Measurements from ENCODE around the gene CNOT6.

CNOT6 gene

GRCh38 chr5:180583738-180584137, 89.6 kb downstream of the CNOT6 start:
- no peak for DNase-seq

DNA sequence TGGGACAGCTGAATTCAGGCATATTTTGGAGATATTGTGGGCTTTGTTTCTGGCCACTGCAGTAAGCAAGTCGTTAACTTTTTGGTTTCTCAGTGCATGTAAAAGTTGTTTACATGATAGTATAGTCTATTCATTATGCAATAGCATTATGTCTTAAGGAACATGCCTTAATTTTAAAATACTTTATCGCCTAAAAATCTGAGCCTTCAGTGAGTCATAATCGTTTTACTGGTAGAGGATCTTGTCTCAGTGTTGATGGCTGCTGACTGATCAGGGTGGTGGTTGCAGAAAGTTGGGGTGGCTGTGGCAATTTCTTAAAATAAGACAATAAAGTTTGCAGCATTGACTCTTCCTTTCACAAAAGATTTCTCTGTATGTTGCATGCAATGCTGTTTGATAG, 92.0 kb downstream of the CNOT6 start:
- DNase-seq, result no peak

DNA sequence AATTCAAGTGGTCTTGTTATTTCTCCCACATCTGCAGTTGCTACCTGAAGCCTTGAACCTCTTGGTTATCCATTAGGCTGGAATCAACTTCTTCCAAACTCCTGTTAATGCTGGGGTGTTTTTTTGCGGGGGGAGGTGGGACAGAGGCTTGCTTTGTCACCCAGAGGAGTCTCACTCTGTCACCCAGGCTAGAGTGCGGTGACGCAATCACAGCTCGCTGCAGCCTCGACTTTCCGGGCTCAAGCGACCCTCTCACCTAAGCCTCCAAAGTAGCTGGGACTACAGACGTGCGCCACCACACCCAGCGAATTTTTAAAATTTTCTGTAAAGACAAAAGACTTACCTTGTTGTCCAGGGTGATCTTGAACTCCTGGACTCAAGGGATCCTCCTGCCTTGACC, 92.7 kb downstream of the CNOT6 start:
- no peak for DNase-seq

GRCh38 chr5:180589771-180590542, 95.8 kb downstream of the CNOT6 start:
- DNase-seq, result no peak

DNA sequence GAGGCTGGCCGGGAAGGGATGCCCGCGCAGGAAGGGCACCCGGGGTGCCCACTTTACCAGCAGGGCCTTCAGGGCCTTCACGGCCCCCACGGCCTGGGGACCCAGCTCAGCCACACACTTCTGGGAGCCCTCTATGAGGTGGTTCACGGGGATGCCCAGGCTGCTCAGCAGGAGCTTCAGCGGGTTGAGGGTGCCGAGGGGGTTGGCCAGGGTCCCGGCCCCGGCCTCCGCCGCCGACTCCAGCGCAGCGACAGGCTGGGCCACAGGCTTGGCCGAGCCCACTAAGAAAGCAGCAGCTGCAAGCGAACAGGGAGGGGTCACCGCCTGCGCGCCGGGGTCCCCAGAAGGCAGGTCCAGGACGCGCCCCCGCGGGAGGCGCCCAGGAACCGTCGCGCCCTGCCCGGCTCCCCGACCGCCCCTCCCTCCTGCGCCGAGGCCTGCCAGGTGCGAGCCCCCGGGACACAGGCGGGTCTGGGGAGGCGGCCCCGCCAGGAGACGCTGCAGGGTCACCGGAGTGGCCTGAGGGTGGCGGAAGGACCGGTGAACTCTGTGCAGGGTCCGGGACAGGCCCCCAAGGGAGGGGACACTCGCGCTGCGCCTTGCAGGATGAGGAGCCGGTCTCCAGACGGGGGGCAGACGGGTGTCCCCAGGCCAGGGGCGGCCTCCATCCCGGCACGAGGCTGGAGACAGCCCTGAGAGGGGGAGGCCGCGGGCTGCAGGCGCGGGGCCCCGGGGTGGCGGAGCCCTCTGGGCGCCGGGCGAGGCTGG, 96.5 kb downstream of the CNOT6 start:
- no peak for DNase-seq

DNA sequence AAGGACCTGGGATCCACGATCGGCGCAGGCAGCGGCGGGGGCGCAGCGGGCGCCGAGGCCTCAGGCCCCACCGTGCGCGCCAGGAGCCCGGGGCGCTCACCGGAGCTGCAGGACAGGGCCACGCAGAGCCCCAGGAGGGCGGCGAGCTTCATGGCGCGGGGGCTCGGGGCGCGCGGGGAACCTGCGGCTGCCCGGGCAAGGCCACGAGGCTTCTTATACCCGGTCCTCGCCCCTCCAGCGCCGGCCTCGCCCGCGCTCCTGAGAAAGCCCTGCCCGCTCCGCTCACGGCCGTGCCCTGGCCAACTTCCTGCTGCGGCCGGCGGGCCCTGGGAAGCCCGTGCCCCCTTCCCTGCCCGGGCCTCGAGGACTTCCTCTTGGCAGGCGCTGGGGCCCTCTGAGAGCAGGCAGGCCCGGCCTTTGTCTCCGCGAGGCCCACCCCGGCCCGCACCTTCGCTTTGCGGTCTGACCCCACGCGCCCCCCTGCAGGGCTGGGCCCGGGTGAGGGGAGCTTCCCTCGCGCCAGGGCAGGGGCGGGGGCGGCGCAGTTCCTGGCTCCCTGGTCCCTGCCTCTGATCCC, 97.2 kb downstream of the CNOT6 start, which contains the start of gene SCGB3A1:
SCGB3A1 (minus strand) TSS at position 189 of the 577 bp plus-strand sequence; CDS start at position 152, 37 bp downstream.
- DNase-seq, result no peak

DNA sequence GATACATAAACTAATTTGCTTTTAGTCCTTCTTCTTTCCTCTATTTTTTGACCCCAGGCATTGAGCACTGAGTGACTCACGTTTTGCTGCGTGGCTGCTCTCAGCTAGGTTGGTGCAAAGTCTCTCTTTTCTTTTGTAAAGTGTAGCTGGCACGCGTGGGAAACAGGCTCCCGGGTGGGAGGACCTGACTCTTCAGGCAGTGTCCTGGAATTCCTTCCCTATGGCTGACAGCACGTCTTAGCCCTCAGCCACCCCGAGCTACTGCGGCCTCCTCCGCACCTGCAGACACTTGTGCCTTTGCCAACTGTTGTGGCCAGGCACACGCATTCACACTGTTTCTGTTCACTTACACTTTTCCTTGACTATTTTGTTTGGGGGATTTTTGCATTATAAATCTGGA, 98.0 kb downstream of the CNOT6 start:
- DNase-seq, result no peak

DNA sequence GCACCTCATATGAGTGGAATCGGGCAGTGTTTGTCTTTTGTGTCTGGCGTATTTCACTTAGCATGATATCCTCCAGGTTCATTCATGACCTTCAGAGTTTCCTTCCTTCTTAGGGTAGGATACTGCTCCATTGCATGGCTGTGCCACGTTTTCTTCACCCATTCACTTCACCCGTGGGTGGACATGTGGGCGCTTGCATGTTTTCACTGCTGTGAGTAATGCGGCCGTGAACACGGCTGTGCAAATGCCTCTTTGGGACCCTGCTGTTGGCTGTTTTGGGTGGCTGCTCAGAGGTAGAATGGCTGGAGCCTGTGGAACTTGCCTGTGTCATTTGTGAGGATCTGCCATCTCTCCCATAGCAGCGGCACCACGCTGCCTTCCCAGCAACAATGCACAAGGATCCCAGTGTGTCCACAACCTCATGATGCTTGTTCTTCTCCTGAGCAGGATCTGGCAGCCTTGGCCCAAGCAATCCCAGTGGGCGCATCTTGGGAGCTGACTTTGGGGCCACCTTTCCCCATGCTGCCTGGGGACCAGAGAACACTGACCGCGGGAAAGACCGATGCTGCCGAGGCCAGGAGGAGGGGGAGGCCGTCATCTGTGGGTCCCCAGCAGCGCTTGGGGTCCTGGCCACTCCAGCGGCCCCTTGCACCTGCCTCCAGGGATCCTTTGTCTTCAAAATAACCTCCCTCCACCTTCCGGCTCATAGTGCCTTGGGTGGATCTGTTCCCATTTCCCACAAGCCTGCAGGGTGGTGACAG, 99.4 kb downstream of the CNOT6 start:
- DNase-seq, result no peak

GRCh38 chr5:180594311-180595045, 100.3 kb downstream of the CNOT6 start:
- DNase-seq, result no peak

DNA sequence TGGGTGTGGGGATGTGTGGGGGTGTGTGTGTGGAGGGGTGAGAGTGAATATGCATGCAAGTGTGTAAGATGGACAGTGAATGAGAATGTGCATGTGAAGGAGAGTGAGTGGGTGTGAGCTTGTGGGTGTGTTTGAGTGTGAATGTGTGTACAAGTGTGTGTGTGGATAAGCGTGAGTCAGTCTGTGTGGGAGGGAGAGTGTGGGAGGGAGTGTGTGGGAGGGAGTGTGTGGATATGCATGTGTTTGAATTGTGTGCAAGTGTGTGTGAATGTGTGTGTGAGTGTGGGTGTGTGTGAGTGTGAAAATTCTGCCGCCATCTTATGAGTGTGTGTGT, 100.8 kb downstream of the CNOT6 start:
- DNase-seq, result no peak

GRCh38 chr5:180595381-180596114, 101.4 kb downstream of the CNOT6 start:
- DNase-seq, result no peak

DNA sequence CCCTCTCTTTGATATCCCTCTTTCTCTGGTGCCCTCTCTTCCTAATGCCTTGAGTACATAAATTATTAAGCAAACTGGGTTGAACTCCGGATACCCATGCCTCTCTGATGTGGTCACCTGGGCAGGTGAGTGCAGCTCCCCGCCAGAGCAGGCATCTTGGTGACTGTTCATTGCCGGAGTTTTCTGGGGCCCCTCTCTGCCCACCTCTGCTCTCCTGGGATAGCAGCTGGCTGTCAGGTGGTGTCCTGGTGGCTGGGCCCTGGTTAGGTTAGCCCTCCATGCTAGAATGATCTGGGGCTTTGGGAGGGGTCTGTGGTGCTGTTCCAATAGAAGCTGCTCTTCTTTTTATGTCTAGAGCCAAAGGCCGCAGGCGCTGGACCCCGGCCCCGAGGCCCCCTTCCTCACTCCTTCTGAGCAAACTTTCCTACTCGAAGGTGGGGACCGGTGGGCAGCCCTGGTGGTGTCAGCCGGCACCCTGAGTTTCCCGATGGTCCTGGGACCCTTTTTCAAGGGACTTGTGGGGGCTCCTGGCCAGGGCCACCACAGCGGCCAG, 102.0 kb downstream of the CNOT6 start:
- DNase-seq, result no peak

DNA sequence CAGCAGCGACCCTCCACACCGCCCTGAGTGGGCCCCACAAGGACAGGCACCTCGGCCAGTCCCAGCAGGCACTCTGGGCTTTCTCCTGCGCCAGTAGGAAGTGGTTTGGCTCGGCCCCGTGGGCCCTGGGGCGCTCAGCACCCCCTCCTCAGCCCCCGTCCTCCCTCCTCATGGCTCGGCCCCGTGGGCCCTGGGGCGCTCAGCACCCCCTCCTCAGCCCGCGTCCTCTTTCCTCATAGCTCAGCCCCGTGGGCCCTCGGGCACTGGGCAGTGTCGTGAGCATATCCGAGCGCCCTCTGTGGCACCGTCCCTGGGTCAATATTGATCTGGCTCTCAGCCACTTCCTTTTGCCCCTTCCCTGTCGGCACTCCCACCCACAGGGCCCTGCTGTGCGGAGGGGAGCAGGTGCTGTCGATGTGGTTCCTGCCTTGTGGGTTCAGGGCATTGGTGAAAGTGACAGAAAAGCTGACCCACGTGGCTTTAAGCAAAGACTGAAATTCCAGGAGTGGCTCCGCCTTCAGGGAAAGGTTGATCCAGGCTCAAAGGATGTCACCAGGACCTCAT, 102.6 kb downstream of the CNOT6 start:
- DNase-seq, result no peak

GRCh38 chr5:180598316-180598701, 104.1 kb downstream of the CNOT6 start:
- DNase-seq, result no peak

DNA sequence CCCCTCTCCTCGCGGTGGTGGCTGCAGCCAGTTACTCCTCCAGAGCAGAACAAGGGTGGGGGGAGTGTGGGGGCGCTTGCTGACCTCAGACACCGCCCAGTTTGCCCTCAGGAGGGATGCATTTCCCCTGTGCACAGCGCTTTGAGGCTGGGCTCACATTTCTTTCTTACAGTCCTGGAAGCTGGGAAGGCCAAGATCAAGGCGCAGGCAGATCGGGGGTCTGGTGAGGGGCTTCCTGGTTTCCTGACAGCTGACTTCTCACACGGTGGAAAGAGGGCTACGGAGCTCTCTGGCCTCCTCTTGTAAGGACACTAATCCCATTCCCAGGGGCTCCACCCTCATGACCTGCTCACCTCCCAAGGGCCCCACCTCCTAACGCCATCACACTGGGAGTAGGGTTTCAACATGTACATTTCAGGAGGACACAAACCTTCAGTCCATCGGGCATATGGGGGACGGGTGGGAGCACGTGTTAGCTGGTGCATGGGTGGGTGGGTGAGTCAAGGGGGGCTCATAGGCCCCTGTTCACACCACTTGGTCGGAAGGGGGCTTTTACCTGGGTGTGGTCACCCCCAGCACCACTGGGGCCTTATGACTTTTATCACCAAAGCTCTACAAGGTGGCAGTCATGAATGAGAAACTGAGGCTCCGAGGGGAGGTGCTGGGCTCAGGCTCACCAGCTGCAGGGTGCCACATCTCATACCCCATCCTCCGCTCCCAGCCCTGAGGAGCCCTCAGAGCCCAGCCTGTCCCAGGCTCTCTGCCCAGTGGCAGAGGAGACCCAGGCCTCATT, 104.8 kb downstream of the CNOT6 start:
- DNase-seq, result no peak

DNA sequence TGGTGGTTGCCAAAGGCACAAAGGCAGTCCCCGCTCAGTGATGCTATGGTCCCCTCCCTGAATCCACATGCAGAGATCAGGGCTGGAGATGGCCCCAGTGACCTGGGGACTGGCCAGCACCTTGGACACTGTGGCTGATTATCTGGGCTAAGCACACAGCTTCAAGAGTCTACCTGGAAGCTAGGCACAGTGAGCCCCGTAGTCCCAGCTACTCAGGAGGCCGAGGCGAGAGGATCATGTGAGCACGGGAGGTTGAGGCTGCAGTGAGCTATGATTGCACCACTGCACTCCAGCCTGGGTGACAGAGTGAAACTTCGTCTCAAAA, 105.4 kb downstream of the CNOT6 start:
- DNase-seq, result no peak

DNA sequence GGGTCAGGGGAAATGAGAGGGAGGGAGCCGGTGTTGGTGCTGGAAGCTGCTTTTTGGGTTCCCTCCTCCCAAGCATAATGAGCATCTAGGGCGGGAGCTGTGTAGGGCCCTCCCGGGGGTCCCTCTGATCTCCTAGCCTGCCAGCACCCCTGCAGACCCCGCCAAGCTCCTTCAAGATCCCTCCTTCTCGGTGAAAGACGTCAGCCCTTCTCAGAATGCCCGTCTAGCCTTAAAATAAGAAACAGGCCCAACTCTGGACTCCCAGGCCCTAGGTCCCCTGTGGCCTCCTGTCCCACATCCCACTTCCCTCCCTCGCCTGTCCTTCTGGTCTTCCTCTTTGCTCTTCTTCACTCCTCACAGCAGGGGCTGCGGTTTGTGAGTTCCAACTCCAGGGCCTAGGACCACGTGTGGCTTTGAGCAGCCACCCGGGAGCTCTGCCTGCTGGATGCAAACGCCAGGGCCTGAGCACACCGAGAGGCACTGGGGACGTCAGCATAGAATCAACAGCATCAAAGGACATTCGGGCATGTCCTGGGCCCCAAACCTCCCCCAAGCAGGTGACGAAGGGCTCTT, 105.9 kb downstream of the CNOT6 start:
- DNase-seq, result no peak

DNA sequence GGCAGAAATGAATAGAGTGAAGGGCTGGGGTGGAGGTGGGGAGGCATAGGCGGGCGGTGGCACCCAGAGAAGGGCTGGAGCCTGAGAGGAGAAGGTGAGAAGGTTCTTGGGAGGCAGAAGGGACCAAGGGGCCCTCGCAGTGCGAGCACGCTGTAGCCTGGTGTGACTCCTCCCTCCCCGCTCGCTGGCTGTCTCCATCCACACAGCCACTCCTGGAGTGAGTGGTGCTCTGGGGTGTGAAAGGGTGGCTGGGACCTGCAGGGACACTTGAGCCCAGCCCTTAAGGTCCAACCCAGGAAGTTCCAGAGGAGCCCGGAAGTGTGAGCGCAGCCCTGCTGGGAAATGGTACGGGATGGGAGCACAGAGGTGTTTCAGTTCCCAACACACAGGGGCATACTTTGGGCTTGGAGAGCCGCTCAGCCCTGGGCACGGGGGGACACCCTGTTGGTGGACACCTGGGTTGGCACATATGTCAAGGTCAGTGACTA, 106.4 kb downstream of the CNOT6 start:
- DNase-seq, result no peak

- DNase-seq, result no peak
Observed at GRCh38 chr5:180601591-180602480, 107.7 kb downstream of the CNOT6 start.

Data from CD4-positive, alpha-beta T cell treated with Interleukin-15 for 1 hour (primary cell).